H1 (cell line): ENCODE measurements around the gene LARP4B. TPM values are rescaled to one million over a fixed set of nuclear protein-coding genes. Genes with fewer than 3 reads are reported as not detected.
A peak's percentile ranks its signal among the peaks of the same experiment; 100 is the strongest.

Experiments
- CTCF ChIA-PET: fragments of 300-600 bp; sonication (Branson Sonifier 250); formaldehyde crosslinking; loops from one replicate; lab custom pipeline; 2021; ENCODE audit not compliant: partially characterized antibody; lab: Charles Lee
- POLR2A ChIA-PET: fragments of 300-600 bp; sonication (Branson Sonifier 250); formaldehyde crosslinking; loops from one replicate; lab custom pipeline; 2021; ENCODE audit warnings: inconsistent platforms; ENCODE audit not compliant: partially characterized antibody; lab: Charles Lee
- DNase-seq, 2 experiments: peaks; one replicate each; pipeline versions ENCODE4 v3.0.0 to v3.0.0-alpha.2; 2010 to 2022; ENCODE audit warnings: low spot score in 2 of 2, low read depth in 1 of 2, mixed read lengths in 1 of 2
- FAIRE-seq: peaks from 2 replicates; lab custom pipeline; 2011; peaks lifted over from hg19 to GRCh38; lab: Jason Lieb, UNC
- H2AFZ ChIP-seq: 2 replicates; pipeline ENCODE4 v1.8.1; 2012; ENCODE audit warnings: low read length, inconsistent platforms
- H2AK5ac ChIP-seq: 2 replicates; pipeline ENCODE4 v1.6.1; 2013; ENCODE audit warnings: low read depth, low read length
- H2BK120ac ChIP-seq: replicated peaks from 2 replicates; pipeline ENCODE3; 2013; ENCODE audit warnings: low read depth, low read length, inconsistent platforms
- H2BK12ac ChIP-seq: 2 replicates; pipeline ENCODE4 v1.6.1; 2013; ENCODE audit warnings: low read depth, low read length
- H2BK15ac ChIP-seq: 2 replicates; pipeline ENCODE4 v1.6.1; 2013; ENCODE audit warnings: low read length
- H2BK20ac ChIP-seq: 2 replicates; pipeline ENCODE4 v1.6.1; 2013; ENCODE audit warnings: low read length
- H2BK5ac ChIP-seq: 2 replicates; pipeline ENCODE4 v1.6.1; 2013; ENCODE audit warnings: low read depth, low read length
- H3K14ac ChIP-seq: 2 replicates; pipeline ENCODE4 v1.6.1; 2013; ENCODE audit warnings: inconsistent platforms; ENCODE audit not compliant: insufficient read length
- H3K18ac ChIP-seq: 2 replicates; pipeline ENCODE4 v1.6.1; 2013; ENCODE audit warnings: low read length; ENCODE audit errors: extremely low read depth
- H3K23ac ChIP-seq: 2 replicates; pipeline ENCODE4 v1.6.1; 2013; ENCODE audit warnings: inconsistent platforms; ENCODE audit not compliant: insufficient read length
- H3K23me2 ChIP-seq: 2 replicates; pipeline ENCODE4 v1.6.1; 2013; ENCODE audit warnings: low read depth, low read length
- H3K27ac ChIP-seq: 2 replicates; pipeline ENCODE4 v1.6.1; 2011; ENCODE audit warnings: low read depth, low read length, inconsistent platforms
- H3K27me3 ChIP-seq, 4 experiments: replicated peaks in 1 of 4; 1 replicate in 1 of 4; 2 replicates in 3 of 4; pipeline versions ENCODE4 v1.6.1 to v1.8.1; 2011 to 2013; ENCODE audit warnings: low read length in 3 of 4, mild to moderate bottlenecking in 3 of 4, inconsistent platforms in 2 of 4, mixed read lengths in 2 of 4, moderate library complexity in 1 of 4; ENCODE audit not compliant: control insufficient read depth in 3 of 4, insufficient read depth in 3 of 4; ENCODE audit errors: extremely low read depth in 1 of 4
- H3K36me3 ChIP-seq, 4 experiments: 2 replicates each; pipeline versions ENCODE4 v1.6.1 to v1.8.1; 2011 to 2013; ENCODE audit warnings: mild to moderate bottlenecking in 4 of 4, low read length in 3 of 4, moderate library complexity in 2 of 4, control low read depth in 1 of 4, inconsistent platforms in 1 of 4; ENCODE audit not compliant: insufficient read depth in 4 of 4, control insufficient read depth in 2 of 4
- H3K4ac ChIP-seq: replicated peaks from 2 replicates; pipeline ENCODE3; 2013; ENCODE audit warnings: low read length, low read depth, mixed read lengths, inconsistent platforms; ENCODE audit not compliant: insufficient read length
- H3K4me1 ChIP-seq, 4 experiments: replicated peaks in 1 of 4; 1 replicate in 1 of 4; 2 replicates in 3 of 4; pipeline versions ENCODE4 v1.6.1 to v1.8.1; 2011 to 2013; ENCODE audit warnings: low read length in 3 of 4, inconsistent platforms in 2 of 4, mixed read lengths in 1 of 4; ENCODE audit not compliant: insufficient read depth in 4 of 4, control insufficient read depth in 3 of 4
- H3K4me2 ChIP-seq, 2 experiments: 2 replicates each; pipeline versions ENCODE4 v1.6.1 to v1.8.1; 2011 to 2013; ENCODE audit warnings: low read depth in 2 of 2, low read length in 2 of 2, control low read depth in 1 of 2, inconsistent platforms in 1 of 2, mild to moderate bottlenecking in 1 of 2; ENCODE audit not compliant: insufficient read depth in 1 of 2
- H3K4me3 ChIP-seq, 4 experiments: fragments of 200-600, 300-600 bp in 1 of 4; sonication (generic), shearing (Covaris generic), sonication (Bioruptor Twin) in 1 of 4; 2 replicates each; pipeline versions ENCODE4 v1.5.1 to v1.8.1; 2011 to 2016; ENCODE audit warnings: low read length in 4 of 4, low read depth in 3 of 4, control low read depth in 2 of 4, inconsistent platforms in 2 of 4, mild to moderate bottlenecking in 2 of 4, mixed read lengths in 1 of 4, moderate library complexity in 1 of 4; ENCODE audit not compliant: insufficient read depth in 2 of 4; ENCODE audit errors: extremely low read depth in 1 of 4
- H3K56ac ChIP-seq: replicated peaks from 2 replicates; pipeline ENCODE3; 2013; ENCODE audit warnings: low read depth, mild to moderate bottlenecking, mixed read lengths, low read length, inconsistent platforms; ENCODE audit not compliant: insufficient read length
- H3K79me1 ChIP-seq: 2 replicates; pipeline ENCODE4 v1.6.1; 2013; ENCODE audit warnings: low read depth, low read length, control low read depth
- H3K79me2 ChIP-seq, 2 experiments: 2 replicates each; pipeline versions ENCODE4 v1.6.1 to v1.8.1; 2012 to 2013; ENCODE audit warnings: low read length in 2 of 2, mild to moderate bottlenecking in 2 of 2, inconsistent platforms in 1 of 2; ENCODE audit not compliant: insufficient read depth in 2 of 2, control insufficient read depth in 1 of 2
- H3K9ac ChIP-seq, 4 experiments: replicated peaks in 1 of 4; 1 replicate in 1 of 4; 2 replicates in 3 of 4; pipeline versions ENCODE4 v1.6.1 to v1.8.1; 2011 to 2013; ENCODE audit warnings: low read depth in 3 of 4, low read length in 3 of 4, control low read depth in 2 of 4, mild to moderate bottlenecking in 2 of 4, moderate library complexity in 2 of 4, inconsistent platforms in 1 of 4; ENCODE audit errors: extremely low read depth in 1 of 4
- H3K9me3 ChIP-seq, 2 experiments: 2 replicates each; pipeline versions ENCODE4 v1.6.1 to v1.8.1; 2012 to 2013; ENCODE audit warnings: mild to moderate bottlenecking in 2 of 2, moderate library complexity in 2 of 2, control low read depth in 1 of 2, inconsistent platforms in 1 of 2, low read depth in 1 of 2, low read length in 1 of 2, mixed read lengths in 1 of 2; ENCODE audit not compliant: insufficient read depth in 2 of 2
- H4K20me1 ChIP-seq, 2 experiments: replicated peaks in 1 of 2; 2 replicates each; pipeline versions ENCODE3 to v1.8.1; 2011 to 2013; ENCODE audit warnings: inconsistent platforms in 2 of 2, low read length in 2 of 2, mild to moderate bottlenecking in 1 of 2; ENCODE audit not compliant: insufficient read depth in 2 of 2, control insufficient read depth in 1 of 2
- H4K5ac ChIP-seq: 2 replicates; pipeline ENCODE4 v1.6.1; 2013; ENCODE audit warnings: low read length, low read depth, mixed read lengths, inconsistent platforms; ENCODE audit not compliant: insufficient read length
- H4K8ac ChIP-seq: 2 replicates; pipeline ENCODE4 v1.8.0; 2013; ENCODE audit warnings: mild to moderate bottlenecking, moderate library complexity, low read length, inconsistent platforms; ENCODE audit not compliant: insufficient read depth; ENCODE audit errors: extremely low read depth
- H4K91ac ChIP-seq: replicated peaks from 2 replicates; pipeline ENCODE3; 2013; ENCODE audit warnings: low read length, mixed read lengths, inconsistent platforms; ENCODE audit not compliant: insufficient read length
- CBX5 ChIP-seq: fragments of 300-800, 300-1000 bp; sonication (generic); IDR thresholded peaks from 2 replicates; pipeline ENCODE4 v1.7.1; 2016; ENCODE audit warnings: antibody characterized with exemption, low read length, low read depth
- CEBPB ChIP-seq: IDR thresholded peaks from 2 replicates; pipeline ENCODE4 v1.6.1; 2012; ENCODE audit warnings: low read depth, low read length
- EP300 ChIP-seq, 2 experiments: IDR thresholded peaks; 1 replicate in 1 of 2; 2 replicates in 1 of 2; pipeline ENCODE4 v1.6.1; 2011 to 2012; ENCODE audit warnings: low read depth in 2 of 2, low read length in 2 of 2, mild to moderate bottlenecking in 2 of 2, borderline replicate concordance in 1 of 2, inconsistent platforms in 1 of 2, moderate library complexity in 1 of 2
- FOSL1 ChIP-seq: IDR thresholded peaks from 2 replicates; pipeline ENCODE4 v1.6.1; 2011; ENCODE audit warnings: mild to moderate bottlenecking, low read depth, low read length, moderate library complexity; ENCODE audit not compliant: insufficient read depth
- HDAC2 ChIP-seq, 2 experiments: fragments of 300-600 bp in 1 of 2; sonication (generic) in 1 of 2; IDR thresholded peaks; 2 replicates each; pipeline ENCODE4 v1.6.1; 2011 to 2012; ENCODE audit warnings: low read depth in 2 of 2, low read length in 2 of 2, mild to moderate bottlenecking in 2 of 2, moderate library complexity in 2 of 2, borderline replicate concordance in 1 of 2, inconsistent platforms in 1 of 2
- JUN ChIP-seq: IDR thresholded peaks from 2 replicates; pipeline ENCODE4 v1.6.1; 2011; ENCODE audit warnings: low read depth, mild to moderate bottlenecking, improper control_type of control experiment, low read length
- JUND ChIP-seq: IDR thresholded peaks from 2 replicates; pipeline ENCODE4 v1.6.1; 2011; ENCODE audit warnings: mild to moderate bottlenecking, improper control_type of control experiment, low read length
- PHF8 ChIP-seq: fragments of 200-600 bp; sonication (generic); conservative IDR thresholded peaks from 2 replicates; pipeline ENCODE4 v1.7.1; 2012; ENCODE audit warnings: low read depth, mild to moderate bottlenecking, inconsistent platforms, low read length, moderate library complexity
- POLR2AphosphoS5 ChIP-seq: IDR thresholded peaks from 2 replicates; pipeline ENCODE4 v1.6.1; 2011; ENCODE audit warnings: low read depth, low read length
- POU5F1 ChIP-seq: IDR thresholded peaks from 2 replicates; pipeline ENCODE4 v1.6.1; 2011; ENCODE audit warnings: low read depth, mild to moderate bottlenecking, low read length, moderate library complexity
- SAP30 ChIP-seq: fragments of 300-600 bp; sonication (generic); IDR thresholded peaks from 2 replicates; pipeline ENCODE4 v1.7.1; 2012; ENCODE audit warnings: low read length, moderate library complexity, mild to moderate bottlenecking, inconsistent platforms; ENCODE audit not compliant: insufficient read depth, insufficient replicate concordance
- SP1 ChIP-seq: IDR thresholded peaks from 2 replicates; pipeline ENCODE4 v1.6.1; 2011; ENCODE audit warnings: low read depth, low read length
- SP4 ChIP-seq: IDR thresholded peaks from 2 replicates; pipeline ENCODE4 v1.6.1; 2012; ENCODE audit warnings: low read length, inconsistent platforms
- YY1 ChIP-seq: IDR thresholded peaks from 2 replicates; pipeline ENCODE4 v1.6.1; 2011; ENCODE audit warnings: low read depth, mild to moderate bottlenecking, low read length
- WGBS, 2 experiments: shearing (Covaris generic) in 1 of 2; methylation state at CpG; one replicate each; pipeline versions ENCODE4 v1.1.6 to v1.1.7; 2013 to 2015; ENCODE audit warnings: low lambda C conversion rate in 2 of 2, mixed read lengths in 2 of 2, inconsistent platforms in 1 of 2, low coverage in 1 of 2, missing lambda C conversion rate in 1 of 2; ENCODE audit not compliant: insufficient replicate concordance in 2 of 2, insufficient coverage in 1 of 2, insufficient read length in 1 of 2; ENCODE audit errors: extremely low coverage in 1 of 2, missing lambda C conversion rate in 1 of 2; 5-methylcytosine and 5-hydroxymethylcytosine counted together
- polyA plus RNA-seq, 7 experiments: library from polyadenylated mRNA; depleted of rRNA in 3 of 7; stranded (reverse) in 5 of 7; unstranded in 2 of 7; fragments of >200 nt in 5 of 7; fragments of 200-250 nt in 2 of 7; gene quantifications; 1 replicate in 5 of 7; 2 replicates in 1 of 7; 4 replicates in 1 of 7; pipeline versions ENCODE4 v1.2.1 to v1.2.3, GENCODE V29; 2011 to 2013; ENCODE audit warnings: missing spikeins in 2 of 7, mixed read lengths in 2 of 7
- total RNA-seq: library from RNA; stranded (reverse); fragmentation: NEBNext Ultra II Directional; extraction: Animal tissue kit (Norgen Biotek cat#: 25700); gene quantifications from 2 replicates; pipeline ENCODE4 v1.2.1, GENCODE V29; 2021

LARP4B gene
- total and polyA plus RNA-seq, 2 of the 8 experiments (the other 6 are each of a cell fraction or from before 2014, with no cell fraction given), result 20.1 to 78.6 TPM

DNA sequence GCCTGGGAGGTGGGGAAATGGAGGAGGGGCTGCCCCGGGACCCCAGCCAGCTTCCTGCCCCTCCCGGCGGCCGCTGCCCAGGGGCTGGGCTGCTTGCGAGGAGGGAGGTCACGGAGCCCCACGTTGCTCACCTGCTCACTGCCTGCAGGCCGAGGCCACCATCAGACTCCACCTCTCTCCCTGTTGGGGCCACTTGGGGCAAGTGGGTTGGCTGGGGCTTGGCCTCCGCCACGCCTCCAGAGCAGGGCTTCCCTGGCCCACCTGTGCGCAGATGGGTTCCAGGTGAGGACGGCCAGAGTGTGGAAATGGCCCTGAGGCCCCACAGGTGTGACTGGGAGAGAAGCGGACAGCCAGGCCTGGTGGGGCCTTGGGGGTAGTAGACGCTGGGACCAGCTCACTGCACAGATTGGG is 159.3 kb downstream of the LARP4B start:
- Histone ChIP-seq H3K9me3 (peaks cover 3 to 7% of the 10 kb centered on the region in 2 experiments; a peak in 1 of 4 replicates), H3K23me2 (no peaks in the 10 kb centered on the region), H3K4me2 (no peak overlapping the region), H2BK20ac (no peak overlapping the region), H2BK15ac (no peak overlapping the region), H2AK5ac (no peak overlapping the region), H4K91ac (no peak overlapping the region), H3K27ac (no peak overlapping the region), H3K27me3 (no peaks in the 10 kb centered on the region), H3K18ac (no peak overlapping the region; the same call in 1 of the 2 replicates), H3K4me3 (no peak overlapping the region), H2BK5ac (no peak overlapping the region), H3K56ac (no peak overlapping the region), H3K14ac (no peak overlapping the region), H4K20me1 (peaks cover 0 to 1% of the 10 kb centered on the region in 2 experiments), H2BK120ac (no peak overlapping the region), H3K79me2 (no peaks in the 10 kb centered on the region), H2BK12ac (no peak overlapping the region), H3K9ac (no peak overlapping the region), H4K8ac (no peak overlapping the region; the same call in 1 of the 2 replicates), H3K23ac (no peak overlapping the region), H2AFZ (no peak overlapping the region; the same call in 1 of the 2 replicates), H3K79me1 (no peaks in the 10 kb centered on the region), H4K5ac (no peak overlapping the region), H3K36me3 (no peaks in the 10 kb centered on the region), H3K4ac (no peak overlapping the region), H3K4me1 (peaks cover 0 to 4% (median 0%) of the 10 kb centered on the region in 4 experiments; a peak in 1 of 7 replicates)
- WGBS, 2 experiments, result 77% methylated on average over 14 of the region's 14 CpGs; no CpG with 5 or more reads in 1 of the 2 experiments
- FAIRE-seq (no peak), DNase-seq (peak in 1 of 2 experiments; percentile 49)
- ChIA-PET POLR2A (no interaction called here), CTCF (interaction anchor here (1.0 to 3.2 kb wide), 2 partner anchors 17 to 493 kb away, joined by 3 to 11 read pairs; no protein-coding TSS in a partner anchor)
- TF ChIP-seq PHF8, result no peak
- no peak for TF ChIP-seq SAP30
- TF ChIP-seq SP4, result no peak
- no peak for TF ChIP-seq EP300 (IDR thresholded peaks at IDR 0.05; ENCODE audit: borderline replicate concordance in 1 of 2, low read depth in 2 of 2, low read length in 2 of 2)
- TF ChIP-seq JUN, result no peak
- TF ChIP-seq YY1, result no peak
- no peak for TF ChIP-seq HDAC2 (IDR thresholded peaks at IDR 0.05; ENCODE audit: borderline replicate concordance in 1 of 2, low read depth in 2 of 2, low read length in 2 of 2)
- TF ChIP-seq CBX5, result no peak
- TF ChIP-seq POLR2AphosphoS5, result no peak
- no peak for TF ChIP-seq CEBPB
- no peak for TF ChIP-seq SP1
- TF ChIP-seq POU5F1, result no peak
- TF ChIP-seq JUND, result no peak
- no peak for TF ChIP-seq FOSL1
